ENCODE data around the gene MPL.
A peak's percentile ranks its signal among the peaks of the same experiment; 100 is the strongest.

DNA sequence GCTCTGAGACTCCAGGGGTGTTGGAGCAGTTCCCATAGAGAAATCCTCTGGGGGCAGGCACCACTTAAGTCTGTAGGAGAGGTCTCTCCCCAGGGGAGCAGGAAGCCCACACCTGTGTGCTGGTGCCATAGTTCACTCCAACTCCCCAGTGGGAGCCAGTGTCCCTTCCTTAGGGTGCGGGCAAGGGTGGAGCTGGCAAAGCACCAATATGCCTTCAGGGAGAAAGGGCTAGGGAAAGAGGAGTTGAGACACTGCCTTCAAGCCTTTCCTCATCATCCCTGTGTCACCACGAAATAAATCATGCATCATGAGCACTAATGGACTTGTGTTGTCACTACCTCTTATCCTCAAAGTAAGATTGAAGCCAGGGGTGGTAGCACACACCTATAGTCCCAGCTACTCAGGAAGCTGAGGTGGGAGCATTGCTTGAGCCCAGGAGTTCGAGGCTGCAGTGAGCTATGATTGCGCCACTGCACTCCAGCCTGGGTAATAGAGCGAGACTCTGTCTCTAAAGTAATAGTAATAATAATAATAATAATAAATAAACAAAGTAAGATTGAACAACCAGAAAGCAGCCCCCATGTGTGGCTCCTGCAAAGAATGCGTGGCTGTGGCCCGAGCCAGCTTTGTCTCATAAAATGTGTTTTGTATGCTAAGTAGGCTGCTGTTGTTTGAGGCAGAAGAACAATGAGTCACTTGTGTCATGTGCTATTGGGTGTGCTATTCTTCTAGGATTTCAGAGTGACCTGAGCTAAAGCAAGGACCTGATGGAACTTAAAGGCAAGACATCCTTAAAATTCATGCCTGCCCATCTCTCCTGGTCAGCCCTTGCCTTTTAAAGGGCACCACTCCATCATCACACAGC lies 43.5 kb upstream of the MPL start:
- TF ChIP-seq, protein P1, sequence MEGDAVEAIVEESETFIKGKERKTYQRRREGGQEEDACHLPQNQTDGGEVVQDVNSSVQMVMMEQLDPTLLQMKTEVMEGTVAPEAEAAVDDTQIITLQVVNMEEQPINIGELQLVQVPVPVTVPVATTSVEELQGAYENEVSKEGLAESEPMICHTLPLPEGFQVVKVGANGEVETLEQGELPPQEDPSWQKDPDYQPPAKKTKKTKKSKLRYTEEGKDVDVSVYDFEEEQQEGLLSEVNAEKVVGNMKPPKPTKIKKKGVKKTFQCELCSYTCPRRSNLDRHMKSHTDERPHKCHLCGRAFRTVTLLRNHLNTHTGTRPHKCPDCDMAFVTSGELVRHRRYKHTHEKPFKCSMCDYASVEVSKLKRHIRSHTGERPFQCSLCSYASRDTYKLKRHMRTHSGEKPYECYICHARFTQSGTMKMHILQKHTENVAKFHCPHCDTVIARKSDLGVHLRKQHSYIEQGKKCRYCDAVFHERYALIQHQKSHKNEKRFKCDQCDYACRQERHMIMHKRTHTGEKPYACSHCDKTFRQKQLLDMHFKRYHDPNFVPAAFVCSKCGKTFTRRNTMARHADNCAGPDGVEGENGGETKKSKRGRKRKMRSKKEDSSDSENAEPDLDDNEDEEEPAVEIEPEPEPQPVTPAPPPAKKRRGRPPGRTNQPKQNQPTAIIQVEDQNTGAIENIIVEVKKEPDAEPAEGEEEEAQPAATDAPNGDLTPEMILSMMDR (IDR thresholded peaks at IDR 0.05 in 4 of 5, conservative IDR thresholded peaks at IDR 0.05 in 1 of 5), result no peak
- peak; percentile 7 to 33 for TF ChIP-seq POLR2A (IDR thresholded peaks at IDR 0.05)

Measured in gastrocnemius medialis (tissue), 4 donors.